ENCODE measurements around the gene PTPRD. TPM values are rescaled to one million over a fixed set of nuclear protein-coding genes. Genes with fewer than 3 reads are reported as not detected.

Gene PTPRD
- total and polyA plus RNA-seq, 2 of the 4 experiments (the other 2 are of a cell fraction) = 0.07 to 0.18 TPM

GRCh38 chr9:9751996-9752395 lies 860.8 kb downstream of the PTPRD start:
- dilution Hi-C loops (cut with HindIII; ENCODE audit: low sequenced_read_pairs, unreplicated experiment) (no loop called here), intact Hi-C loops (cut with micrococcal nuclease) (no loop called here), in situ Hi-C loops (cut with MboI; ENCODE audit: low sequenced_read_pairs) (no loop called here)
- no peak overlapping the region for H2BK15ac ChIP-seq (ENCODE audit: low read depth, low read length)
- H2BK20ac ChIP-seq (ENCODE audit: low read depth, low read length) = no peak overlapping the region
- no TSS peak for BruUV-seq (replicated peaks)
- TF ChIP-seq BHLHE40 (IDR thresholded peaks at IDR 0.05; ENCODE audit: low read depth, low read length) (no peak), POLR2A (IDR thresholded peaks at IDR 0.05; ENCODE audit: low read depth, low read length) (no peak), CTCF (conservative IDR thresholded peaks at IDR 0.05; ENCODE audit: low read depth, low read length) (no peak), SMC3 (IDR thresholded peaks at IDR 0.05; ENCODE audit: low read depth, low read length) (no peak), CEBPB (IDR thresholded peaks at IDR 0.05; ENCODE audit: low read depth, low read length) (no peak), USF2 (IDR thresholded peaks at IDR 0.05; ENCODE audit: low read depth, low read length) (no peak), MAZ (IDR thresholded peaks at IDR 0.05; ENCODE audit: borderline replicate concordance, low read depth, low read length) (no peak), MXI1 (IDR thresholded peaks at IDR 0.05; ENCODE audit: borderline replicate concordance, low read depth, low read length) (no peak)
- TF ChIP-seq, protein P1, sequence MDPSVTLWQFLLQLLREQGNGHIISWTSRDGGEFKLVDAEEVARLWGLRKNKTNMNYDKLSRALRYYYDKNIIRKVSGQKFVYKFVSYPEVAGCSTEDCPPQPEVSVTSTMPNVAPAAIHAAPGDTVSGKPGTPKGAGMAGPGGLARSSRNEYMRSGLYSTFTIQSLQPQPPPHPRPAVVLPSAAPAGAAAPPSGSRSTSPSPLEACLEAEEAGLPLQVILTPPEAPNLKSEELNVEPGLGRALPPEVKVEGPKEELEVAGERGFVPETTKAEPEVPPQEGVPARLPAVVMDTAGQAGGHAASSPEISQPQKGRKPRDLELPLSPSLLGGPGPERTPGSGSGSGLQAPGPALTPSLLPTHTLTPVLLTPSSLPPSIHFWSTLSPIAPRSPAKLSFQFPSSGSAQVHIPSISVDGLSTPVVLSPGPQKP (IDR thresholded peaks at IDR 0.05; ENCODE audit: borderline replicate concordance, low read depth, low read length) = no peak
- no peak overlapping the region for H2AFZ ChIP-seq (replicated peaks; ENCODE audit: low read length, poor library complexity)
- no peak overlapping the region for H2BK120ac ChIP-seq (ENCODE audit: low read depth, low read length)
- no peaks in the 10 kb centered on the region for H3K79me1 ChIP-seq (ENCODE audit: low read depth in 1 of 2, low read length in 2 of 2)
- no peak overlapping the region for H3K18ac ChIP-seq (ENCODE audit: low read depth, low read length)
- H3K9ac ChIP-seq (ENCODE audit: low read depth, low read length) = no peak overlapping the region
- ChIA-PET POLR2A (ENCODE audit: unreplicated experiment) (no interaction called here), CTCF (no interaction called here)
- H3K56ac ChIP-seq (ENCODE audit: extremely low read depth, insufficient read depth, low read length) = no peak overlapping the region
- DNase-seq (no peak), ATAC-seq (ENCODE audit: low read depth) (no peak)
- no peak overlapping the region for H3K4me3 ChIP-seq (ENCODE audit: insufficient read depth, low read depth, low read length)
- no peaks in the 10 kb centered on the region for H3K27me3 ChIP-seq (ENCODE audit: control insufficient read depth, insufficient read depth, low read length)
- H3K4me1 ChIP-seq (ENCODE audit: control insufficient read depth, insufficient read depth, low read length) = no peaks in the 10 kb centered on the region
- no peak overlapping the region for H4K5ac ChIP-seq (ENCODE audit: low read depth, low read length)
- H2BK5ac ChIP-seq (ENCODE audit: low read depth, low read length, poor library complexity, severe bottlenecking) = no peak overlapping the region
- no peak overlapping the region for H3K27ac ChIP-seq (ENCODE audit: insufficient read depth, low read length)
- no peak overlapping the region for H2AK9ac ChIP-seq (replicated peaks; ENCODE audit: low read depth, low read length, poor library complexity)
- no peak overlapping the region for H3K4me2 ChIP-seq (ENCODE audit: low read depth, low read length)
- H4K8ac ChIP-seq (ENCODE audit: low read depth in 2 of 2, low read length in 2 of 2) = no peak overlapping the region
- no peaks in the 10 kb centered on the region for H3K9me1 ChIP-seq (ENCODE audit: insufficient read depth, low read length)
- no CpG with 5 or more reads among the region's 4 CpGs for WGBS, 2 experiments (ENCODE audit: extremely low coverage in 2 of 2, insufficient read length in 1 of 2)
- H4K91ac ChIP-seq (ENCODE audit: insufficient read depth, low read depth, low read length) = no peak overlapping the region
- H2AK5ac ChIP-seq (ENCODE audit: low read depth, low read length) = no peak overlapping the region
- no peak overlapping the region for H3K23ac ChIP-seq (ENCODE audit: low read depth, low read length)
- no peaks in the 10 kb centered on the region for H3K9me3 ChIP-seq (ENCODE audit: control insufficient read depth, insufficient read depth, low read length)
- no peak overlapping the region for H3K14ac ChIP-seq (replicated peaks; ENCODE audit: low read depth, low read length)
- no peak overlapping the region for H3K4ac ChIP-seq (ENCODE audit: low read depth, low read length)
- H4K20me1 ChIP-seq (ENCODE audit: insufficient read depth, low read length) = no peaks in the 10 kb centered on the region
- no peaks in the 10 kb centered on the region for H3K36me3 ChIP-seq (ENCODE audit: control insufficient read depth, insufficient read depth, low read length)
